ENCODE data around the gene ITGAX.

Gene ITGAX

GRCh38 chr16:31402687-31403086, 47.7 kb downstream of the ITGAX start:
- no peak for TF ChIP-seq PPARA (CRISPR knock-in tag; IDR thresholded peaks at IDR 0.05; ENCODE audit: borderline replicate concordance)
- TF ChIP-seq CSDC2 (CRISPR knock-in tag; IDR thresholded peaks at IDR 0.05) = no peak
- no peak for TF ChIP-seq ISL1 (CRISPR knock-in tag; IDR thresholded peaks at IDR 0.05)
- TF ChIP-seq, protein P1, sequence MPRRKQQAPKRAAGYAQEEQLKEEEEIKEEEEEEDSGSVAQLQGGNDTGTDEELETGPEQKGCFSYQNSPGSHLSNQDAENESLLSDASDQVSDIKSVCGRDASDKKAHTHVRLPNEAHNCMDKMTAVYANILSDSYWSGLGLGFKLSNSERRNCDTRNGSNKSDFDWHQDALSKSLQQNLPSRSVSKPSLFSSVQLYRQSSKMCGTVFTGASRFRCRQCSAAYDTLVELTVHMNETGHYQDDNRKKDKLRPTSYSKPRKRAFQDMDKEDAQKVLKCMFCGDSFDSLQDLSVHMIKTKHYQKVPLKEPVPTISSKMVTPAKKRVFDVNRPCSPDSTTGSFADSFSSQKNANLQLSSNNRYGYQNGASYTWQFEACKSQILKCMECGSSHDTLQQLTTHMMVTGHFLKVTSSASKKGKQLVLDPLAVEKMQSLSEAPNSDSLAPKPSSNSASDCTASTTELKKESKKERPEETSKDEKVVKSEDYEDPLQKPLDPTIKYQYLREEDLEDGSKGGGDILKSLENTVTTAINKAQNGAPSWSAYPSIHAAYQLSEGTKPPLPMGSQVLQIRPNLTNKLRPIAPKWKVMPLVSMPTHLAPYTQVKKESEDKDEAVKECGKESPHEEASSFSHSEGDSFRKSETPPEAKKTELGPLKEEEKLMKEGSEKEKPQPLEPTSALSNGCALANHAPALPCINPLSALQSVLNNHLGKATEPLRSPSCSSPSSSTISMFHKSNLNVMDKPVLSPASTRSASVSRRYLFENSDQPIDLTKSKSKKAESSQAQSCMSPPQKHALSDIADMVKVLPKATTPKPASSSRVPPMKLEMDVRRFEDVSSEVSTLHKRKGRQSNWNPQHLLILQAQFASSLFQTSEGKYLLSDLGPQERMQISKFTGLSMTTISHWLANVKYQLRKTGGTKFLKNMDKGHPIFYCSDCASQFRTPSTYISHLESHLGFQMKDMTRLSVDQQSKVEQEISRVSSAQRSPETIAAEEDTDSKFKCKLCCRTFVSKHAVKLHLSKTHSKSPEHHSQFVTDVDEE (CRISPR knock-in tag; IDR thresholded peaks at IDR 0.05) = no peak
- TF ChIP-seq PATZ1 (CRISPR knock-in tag; IDR thresholded peaks at IDR 0.05; ENCODE audit: borderline replicate concordance) = no peak
- no peak for TF ChIP-seq TCF4 (CRISPR knock-in tag; IDR thresholded peaks at IDR 0.05; ENCODE audit: borderline replicate concordance)
- no peak for ATAC-seq

DNA sequence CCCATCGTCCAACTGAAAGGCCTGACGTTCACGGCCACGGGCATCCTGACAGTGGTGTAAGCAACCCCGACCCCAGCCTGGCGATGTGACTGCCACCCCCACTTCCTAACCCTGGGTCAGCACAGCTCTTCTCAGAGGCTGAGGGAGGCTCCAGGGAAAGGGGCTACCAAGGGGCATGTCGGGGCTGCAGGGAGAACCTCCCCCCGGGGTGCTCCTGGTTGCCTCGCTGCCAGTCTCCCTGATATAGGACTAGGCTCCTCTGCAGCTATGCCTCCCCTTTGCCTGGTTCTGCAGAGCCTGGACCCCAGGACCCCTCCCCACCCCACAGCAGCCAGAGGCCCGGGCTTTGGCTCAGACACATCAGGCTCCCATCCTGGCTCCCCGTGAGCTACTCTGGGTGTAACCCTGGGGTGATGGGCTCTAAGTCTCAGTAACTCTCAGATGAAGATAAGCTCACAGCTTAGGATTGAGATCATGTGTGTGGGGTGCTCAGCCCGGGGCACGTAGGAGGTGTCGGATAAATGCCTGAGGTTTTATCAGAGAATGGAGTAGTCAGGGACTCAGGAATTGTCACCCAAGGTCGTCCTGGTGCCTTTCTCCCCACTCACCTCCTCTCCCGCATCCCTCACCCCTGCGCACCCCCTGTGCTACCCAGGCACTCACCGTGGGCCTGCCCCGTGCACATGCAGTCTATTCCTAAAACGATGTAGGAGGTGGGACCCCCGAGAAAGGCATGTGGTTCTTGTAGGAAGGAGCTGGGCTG, 48.8 kb downstream of the ITGAX start:
- peak; percentile 47 for ATAC-seq
- TF ChIP-seq ARNTL (CRISPR knock-in tag; IDR thresholded peaks at IDR 0.05; ENCODE audit: borderline replicate concordance, low read depth) (no peak), CSDC2 (CRISPR knock-in tag; IDR thresholded peaks at IDR 0.05) (no peak), TCF4 (CRISPR knock-in tag; IDR thresholded peaks at IDR 0.05; ENCODE audit: borderline replicate concordance) (no peak), RARB (CRISPR knock-in tag; IDR thresholded peaks at IDR 0.05) (no peak), GLIS3 (CRISPR knock-in tag; IDR thresholded peaks at IDR 0.05) (no peak), POU6F1 (CRISPR knock-in tag; IDR thresholded peaks at IDR 0.05; ENCODE audit: borderline replicate concordance, low read depth) (no peak)
- TF ChIP-seq, protein P1 (CRISPR knock-in tag; IDR thresholded peaks at IDR 0.05) = no peak

DNA sequence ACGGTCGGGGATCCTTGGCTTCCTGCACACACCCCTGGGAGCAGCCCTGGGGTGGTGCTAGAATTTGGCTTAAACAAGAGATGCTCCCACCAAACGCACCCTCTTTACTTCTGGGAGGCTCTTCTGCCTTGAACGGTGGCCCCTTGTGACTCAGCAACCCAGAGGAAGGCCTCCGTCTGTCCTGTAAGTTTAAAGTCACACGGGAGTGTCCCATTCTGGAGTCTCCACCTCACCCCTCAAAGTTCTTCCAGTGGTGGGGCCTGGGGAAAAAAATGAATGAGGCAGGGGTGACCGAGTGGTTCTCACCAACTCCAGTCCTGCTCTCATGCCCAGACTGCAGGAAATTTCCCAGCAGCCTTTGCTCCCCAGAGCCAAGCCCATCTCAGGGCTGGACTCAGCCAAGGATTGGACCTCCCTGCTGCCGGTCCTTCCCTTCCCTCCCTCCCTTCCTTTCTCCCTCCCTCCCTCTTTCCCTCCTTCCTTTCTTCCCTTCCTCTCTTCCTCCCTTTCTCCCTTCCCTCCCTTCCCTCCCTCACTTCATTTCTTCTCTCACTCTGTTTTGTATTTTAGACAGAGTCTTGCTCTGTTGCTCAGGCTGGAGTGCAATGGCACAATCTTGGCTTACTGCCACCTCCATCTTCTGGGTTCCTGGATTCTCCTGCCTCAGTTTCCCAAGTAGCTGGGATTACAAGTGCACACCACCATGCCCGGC, 49.5 kb downstream of the ITGAX start:
- peak; percentile 96 for ATAC-seq
- TF ChIP-seq ZNF565 (CRISPR knock-in tag; conservative IDR thresholded peaks at IDR 0.05; ENCODE audit: low read depth) = no peak
- TF ChIP-seq ZNF8 (CRISPR knock-in tag; IDR thresholded peaks at IDR 0.05) = no peak
- TF ChIP-seq ESRRG (CRISPR knock-in tag; IDR thresholded peaks at IDR 0.05) = no peak
- no peak for TF ChIP-seq RARB (CRISPR knock-in tag; IDR thresholded peaks at IDR 0.05)
- TF ChIP-seq CREB5 (CRISPR knock-in tag; IDR thresholded peaks at IDR 0.05; ENCODE audit: low read depth) = no peak
- no peak for TF ChIP-seq ZC3H10 (CRISPR knock-in tag; IDR thresholded peaks at IDR 0.05)
- no peak for TF ChIP-seq ZFP3 (CRISPR knock-in tag; IDR thresholded peaks at IDR 0.05)
- no peak for TF ChIP-seq BACH2 (CRISPR knock-in tag; IDR thresholded peaks at IDR 0.05; ENCODE audit: borderline replicate concordance)
- no peak for TF ChIP-seq PPARA (CRISPR knock-in tag; IDR thresholded peaks at IDR 0.05; ENCODE audit: borderline replicate concordance)
- no peak for TF ChIP-seq ARNTL (CRISPR knock-in tag; IDR thresholded peaks at IDR 0.05; ENCODE audit: borderline replicate concordance, low read depth)
- TF ChIP-seq POU6F1 (CRISPR knock-in tag; IDR thresholded peaks at IDR 0.05; ENCODE audit: borderline replicate concordance, low read depth) = no peak
